Mucosa of descending colon (tissue), 3 donors: ENCODE results near the gene CD93. TPM values are rescaled to one million over a fixed set of nuclear protein-coding genes. Genes with fewer than 3 reads are reported as not detected.

ENCODE experiments used
- ATAC-seq: fragments of 200-7000 bp; cut with Tn5 transposase; one replicate; pipeline ENCODE4 v1.9.1; 2020; ENCODE audit warnings: mild to moderate bottlenecking, moderate library complexity
- DNase-seq, 3 donors: peaks; one replicate each; pipeline ENCODE4 v3.0.0-alpha.2; 2020
- H3K36me3 ChIP-seq: fragments of 200-600 bp; one replicate; pipeline ENCODE4 v1.8.0; 2021; ENCODE audit warnings: low read depth, mild to moderate bottlenecking
- H3K4me1 ChIP-seq: fragments of 200-600 bp; one replicate; pipeline ENCODE4 v1.8.0; 2021; ENCODE audit warnings: low read depth, mild to moderate bottlenecking
- H3K4me3 ChIP-seq: fragments of 200-600 bp; one replicate; pipeline ENCODE4 v1.8.0; 2021; ENCODE audit warnings: mild to moderate bottlenecking
- H3K9me3 ChIP-seq: fragments of 200-600 bp; one replicate; pipeline ENCODE4 v1.8.0; 2021; ENCODE audit warnings: mild to moderate bottlenecking
- CTCF ChIP-seq: fragments of 200-600 bp; IDR thresholded peaks from one replicate; pipeline ENCODE4 v1.8.0; 2022; ENCODE audit warnings: antibody characterized with exemption, mild to moderate bottlenecking
- intact Hi-C, 2 donors: fragments of 100-400 bp; cut with DNase I in 1 of 2; cut with micrococcal nuclease in 1 of 2; formaldehyde crosslinking; loops; one replicate each; pipeline versions ENCODE4 v1.11.0 to v1.11.1; 2022; cut with DNase I, micrococcal nuclease
- total RNA-seq, 3 donors: library from RNA; stranded (reverse); fragmentation: NEBNext Ultra II Directional in 2 of 3; extraction: Animal tissue kit (Norgen Biotek cat#: 25700) in 2 of 3; gene quantifications; one replicate each; pipeline versions ENCODE4 v1.2.1 to v1.2.4, GENCODE V29; 2021 to 2023
- donor health status: DM: no; HTN: no; CAD: no; lungs with moderate emphysema.
- donor health status: DM: no; HTN: no; CAD: no.
- donor health status: DM: no; HTN: yes; CAD: no.

CD93 gene
- total RNA-seq, 3 donors from 2014 or later: 7.6 to 24.2 (median 20.1) TPM

- ATAC-seq: no peak
- H3K4me1 ChIP-seq: peaks cover under 1% of the 10 kb centered on the region
- intact Hi-C loops: no loop called here
- H3K4me3 ChIP-seq: no peak overlapping the region
- TF ChIP-seq CTCF: no peak
- H3K36me3 ChIP-seq: no peaks in the 10 kb centered on the region
- no peaks in the 10 kb centered on the region for H3K9me3 ChIP-seq
- DNase-seq: no peak
Observed at GRCh38 chr20:23066772-23067171, 19.4 kb downstream of the CD93 start.

- H3K36me3 ChIP-seq: no peaks in the 10 kb centered on the region
- DNase-seq: no peak
Observed at GRCh38 chr20:23065266-23066201, 20.6 kb downstream of the CD93 start.

GRCh38 chr20:23063581-23063980 is 22.5 kb downstream of the CD93 start:
- intact Hi-C loops: no loop called here
- Histone ChIP-seq H3K36me3 (no peaks in the 10 kb centered on the region), H3K9me3 (no peaks in the 10 kb centered on the region), H3K4me1 (no peaks in the 10 kb centered on the region), H3K4me3 (no peak overlapping the region)
- no peak for TF ChIP-seq CTCF
- ATAC-seq (no peak), DNase-seq (no peak)

More at GRCh38 chr20:23065266-23066201, 20.6 kb downstream of the CD93 start:
- ATAC-seq: no peak
- no peaks in the 10 kb centered on the region for H3K9me3 ChIP-seq
- H3K4me1 ChIP-seq: no peaks in the 10 kb centered on the region
- TF ChIP-seq CTCF: no peak
- H3K4me3 ChIP-seq: no peak overlapping the region
- intact Hi-C loops: no loop called here

- intact Hi-C loops: no loop called here
- Histone ChIP-seq H3K36me3 (no peaks in the 10 kb centered on the region), H3K9me3 (no peaks in the 10 kb centered on the region), H3K4me1 (no peaks in the 10 kb centered on the region), H3K4me3 (no peak overlapping the region)
- no peak for DNase-seq
- no peak for TF ChIP-seq CTCF
- ATAC-seq: no peak
Observed at GRCh38 chr20:23063168-23063567, 23.0 kb downstream of the CD93 start.

GRCh38 chr20:23062632-23063031 is 23.5 kb downstream of the CD93 start:
- intact Hi-C loops: no loop called here
- no peak for ATAC-seq
- TF ChIP-seq CTCF: no peak

More at GRCh38 chr20:23062632-23063031, 23.5 kb downstream of the CD93 start:
- H3K4me3 ChIP-seq: no peak overlapping the region
- H3K36me3 ChIP-seq: no peaks in the 10 kb centered on the region
- H3K9me3 ChIP-seq: no peaks in the 10 kb centered on the region
- H3K4me1 ChIP-seq: no peaks in the 10 kb centered on the region
- DNase-seq: no peak
